Measurements from ENCODE around the gene MON2. TPM values are rescaled to one million over a fixed set of nuclear protein-coding genes. Genes with fewer than 3 reads are reported as not detected.

The MON2 gene
- total and polyA plus RNA-seq, 2 experiments from 2014 or later = 20.5 to 39.9 TPM

- no peaks in the 10 kb centered on the region for H3K27me3 ChIP-seq
- H3K27ac ChIP-seq = no peak overlapping the region
- no peaks in the 10 kb centered on the region for H3K9me3 ChIP-seq (ENCODE audit: low read depth)
- TF ChIP-seq CTCF (IDR thresholded peaks at IDR 0.05; ENCODE audit: low read depth, low read length) = no peak
- H3K36me3 ChIP-seq = no peaks in the 10 kb centered on the region
- DNase-seq (ENCODE audit: low read depth in 1 of 2, low spot score in 1 of 2) = no peak
- H3K4me1 ChIP-seq (ENCODE audit: low read depth) = peaks cover 17% of the 10 kb centered on the region
- H3K4me3 ChIP-seq = no peak overlapping the region
Observed at GRCh38 chr12:62606654-62607053, 140.0 kb downstream of the MON2 start.

- Histone ChIP-seq H3K4me1 (ENCODE audit: low read depth) (no peaks in the 10 kb centered on the region), H3K9me3 (ENCODE audit: low read depth) (no peaks in the 10 kb centered on the region), H3K27me3 (no peaks in the 10 kb centered on the region), H3K4me3 (no peak overlapping the region), H3K36me3 (no peaks in the 10 kb centered on the region), H3K27ac (no peak overlapping the region)
- DNase-seq (ENCODE audit: low read depth in 1 of 2, low spot score in 1 of 2) = no peak
- no peak for TF ChIP-seq CTCF (IDR thresholded peaks at IDR 0.05; ENCODE audit: low read depth, low read length)
Observed at GRCh38 chr12:62613081-62613480, 146.5 kb downstream of the MON2 start.

GRCh38 chr12:62618319-62618718 lies 151.7 kb downstream of the MON2 start:
- Histone ChIP-seq H3K27ac (no peak overlapping the region), H3K9me3 (ENCODE audit: low read depth) (no peaks in the 10 kb centered on the region), H3K4me3 (no peak overlapping the region), H3K4me1 (ENCODE audit: low read depth) (no peaks in the 10 kb centered on the region), H3K36me3 (no peaks in the 10 kb centered on the region), H3K27me3 (no peaks in the 10 kb centered on the region)
- DNase-seq (ENCODE audit: low read depth in 1 of 2, low spot score in 1 of 2) = no peak
- TF ChIP-seq CTCF (IDR thresholded peaks at IDR 0.05; ENCODE audit: low read depth, low read length) = no peak

GRCh38 chr12:62618930-62619329 lies 152.3 kb downstream of the MON2 start:
- no peaks in the 10 kb centered on the region for H3K4me1 ChIP-seq (ENCODE audit: low read depth)
- no peaks in the 10 kb centered on the region for H3K9me3 ChIP-seq (ENCODE audit: low read depth)
- no peaks in the 10 kb centered on the region for H3K27me3 ChIP-seq
- no peaks in the 10 kb centered on the region for H3K36me3 ChIP-seq
- no peak for DNase-seq (ENCODE audit: low read depth in 1 of 2, low spot score in 1 of 2)
- H3K4me3 ChIP-seq = no peak overlapping the region
- TF ChIP-seq CTCF (IDR thresholded peaks at IDR 0.05; ENCODE audit: low read depth, low read length) = no peak
- H3K27ac ChIP-seq = no peak overlapping the region

- no peak overlapping the region for H3K4me3 ChIP-seq
- H3K27me3 ChIP-seq = no peaks in the 10 kb centered on the region
- no peaks in the 10 kb centered on the region for H3K4me1 ChIP-seq (ENCODE audit: low read depth)
- no peaks in the 10 kb centered on the region for H3K36me3 ChIP-seq
- H3K27ac ChIP-seq = no peak overlapping the region
- no peak for TF ChIP-seq CTCF (IDR thresholded peaks at IDR 0.05; ENCODE audit: low read depth, low read length)
- H3K9me3 ChIP-seq (ENCODE audit: low read depth) = no peaks in the 10 kb centered on the region
- no peak for DNase-seq (ENCODE audit: low read depth in 1 of 2, low spot score in 1 of 2)
Observed at GRCh38 chr12:62621101-62621638, 154.5 kb downstream of the MON2 start.

GRCh38 chr12:62622177-62622576 lies 155.6 kb downstream of the MON2 start:
- no peaks in the 10 kb centered on the region for H3K4me1 ChIP-seq (ENCODE audit: low read depth)
- no peaks in the 10 kb centered on the region for H3K36me3 ChIP-seq
- no peaks in the 10 kb centered on the region for H3K9me3 ChIP-seq (ENCODE audit: low read depth)
- DNase-seq (ENCODE audit: low read depth in 1 of 2, low spot score in 1 of 2) = no peak
- no peak overlapping the region for H3K27ac ChIP-seq
- TF ChIP-seq CTCF (IDR thresholded peaks at IDR 0.05; ENCODE audit: low read depth, low read length) = no peak
- no peak overlapping the region for H3K4me3 ChIP-seq
- H3K27me3 ChIP-seq = no peaks in the 10 kb centered on the region
